Testis (tissue), 3 donors: ENCODE measurements around the gene ANKRD62. TPM values are rescaled to one million over a fixed set of nuclear protein-coding genes. Genes with fewer than 3 reads are reported as not detected.
"Not testable (repeated sequence)": the region's sequence is repeated elsewhere in the genome, so short reads cannot be mapped to it uniquely, and the experiment has no call there.

Source experiments
- DNase-seq: peaks from one replicate; pipeline ENCODE4 v3.0.0-alpha.2; 2019
- H3K27ac ChIP-seq, 2 donors: fragments of 200-600 bp; sonication (generic); one replicate each; pipeline ENCODE4 v1.5.1; 2019
- H3K27me3 ChIP-seq: fragments of 200-600 bp; sonication (generic); one replicate; pipeline ENCODE4 v1.5.1; 2019
- H3K36me3 ChIP-seq: fragments of 200-600 bp; sonication (generic); one replicate; pipeline ENCODE4 v1.5.1; 2017; ENCODE audit warnings: low read depth; ENCODE audit errors: missing control alignments
- H3K4me1 ChIP-seq: fragments of 200-600 bp; sonication (generic); one replicate; pipeline ENCODE4 v1.5.1; 2019
- H3K4me3 ChIP-seq, 2 donors: fragments of 200-600 bp; sonication (generic); one replicate each; pipeline ENCODE4 v1.5.1; 2017 to 2019
- H3K9me3 ChIP-seq: fragments of 200-600 bp; sonication (generic); one replicate; pipeline ENCODE4 v1.5.1; 2017
- POLR2A ChIP-seq: fragments of 450-650 bp; IDR thresholded peaks from one replicate; pipeline ENCODE4 v1.6.1; 2017; ENCODE audit warnings: antibody characterized with exemption, mild to moderate bottlenecking, moderate library complexity
- WGBS, 2 donors: methylation state at CpG; one replicate each; pipeline ENCODE4 v1.1.5; 2018; 5-methylcytosine and 5-hydroxymethylcytosine counted together
- intact Hi-C: fragments of 100-400 bp; cut with DNase I; formaldehyde crosslinking; loops from one replicate; pipeline ENCODE4 v1.15.1; 2023; ENCODE audit warnings: low total_unique reads
- polyA plus RNA-seq: library from polyadenylated mRNA; stranded (reverse); fragments of 350-450 nt; fragmentation: Illumina TruSeq; extraction: RNeasy Lipid Tissue Mini Kit (QIAGEN cat#74804); gene quantifications from one replicate; pipeline ENCODE4 v1.2.3, GENCODE V29; 2014; ENCODE audit warnings: low read depth, low replicate concordance; ENCODE audit not compliant: insufficient read depth
- total RNA-seq, 2 donors: library from RNA; depleted of rRNA; stranded (reverse); fragments of >200 nt; gene quantifications; one replicate each; pipeline ENCODE4 v1.2.3, GENCODE V29; 2016
- TF ChIP-seq, protein P1 (sequence below), 3 experiments: fragments of 450-650 bp in 2 of 3; fragments of 200-600 bp in 1 of 3; sonication (generic) in 1 of 3; IDR thresholded peaks; one replicate each; pipeline ENCODE4 v1.5.1; 2016 to 2019; ENCODE audit warnings: antibody characterized with exemption in 3 of 3, mild to moderate bottlenecking in 2 of 3, moderate library complexity in 1 of 3

ANKRD62 gene
- total and polyA plus RNA-seq, 3 donors from 2014 or later: 2.8 to 56.8 (median 25.5) TPM

DNA sequence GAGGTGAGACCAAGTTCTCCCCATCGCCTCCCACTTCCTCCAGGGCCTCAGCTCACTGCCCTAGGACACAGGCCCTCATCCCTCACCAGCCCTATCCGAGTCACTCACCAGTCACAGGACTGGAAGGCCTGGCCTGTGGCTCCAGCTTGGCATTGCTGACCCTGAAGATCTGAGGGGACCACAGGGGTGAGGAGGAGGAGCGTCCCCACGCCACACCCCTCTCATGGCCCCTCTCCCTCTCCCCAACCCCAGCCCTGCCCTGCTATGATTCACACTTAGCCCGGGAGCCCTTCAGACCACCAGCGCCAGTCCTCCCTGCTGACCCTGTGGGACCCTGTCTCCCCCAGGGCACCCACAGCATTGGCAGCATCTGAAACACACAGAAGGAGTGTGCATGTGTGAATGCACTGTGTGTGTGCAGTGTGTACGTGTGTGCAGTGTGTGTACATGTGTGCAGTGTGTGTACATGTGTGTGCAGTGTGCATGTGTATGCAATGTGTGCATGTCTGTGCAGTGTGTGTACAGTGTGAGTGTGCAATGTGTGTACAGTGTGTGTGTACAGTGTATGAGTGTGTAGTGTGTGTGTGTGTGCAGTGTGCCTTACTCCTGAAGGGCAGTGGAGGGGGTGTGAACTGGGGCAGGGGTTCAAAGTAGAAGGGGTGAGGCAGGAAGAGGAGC, 29.4 kb upstream of the ANKRD62 start:
- no peak for DNase-seq
- TF ChIP-seq, protein P1, sequence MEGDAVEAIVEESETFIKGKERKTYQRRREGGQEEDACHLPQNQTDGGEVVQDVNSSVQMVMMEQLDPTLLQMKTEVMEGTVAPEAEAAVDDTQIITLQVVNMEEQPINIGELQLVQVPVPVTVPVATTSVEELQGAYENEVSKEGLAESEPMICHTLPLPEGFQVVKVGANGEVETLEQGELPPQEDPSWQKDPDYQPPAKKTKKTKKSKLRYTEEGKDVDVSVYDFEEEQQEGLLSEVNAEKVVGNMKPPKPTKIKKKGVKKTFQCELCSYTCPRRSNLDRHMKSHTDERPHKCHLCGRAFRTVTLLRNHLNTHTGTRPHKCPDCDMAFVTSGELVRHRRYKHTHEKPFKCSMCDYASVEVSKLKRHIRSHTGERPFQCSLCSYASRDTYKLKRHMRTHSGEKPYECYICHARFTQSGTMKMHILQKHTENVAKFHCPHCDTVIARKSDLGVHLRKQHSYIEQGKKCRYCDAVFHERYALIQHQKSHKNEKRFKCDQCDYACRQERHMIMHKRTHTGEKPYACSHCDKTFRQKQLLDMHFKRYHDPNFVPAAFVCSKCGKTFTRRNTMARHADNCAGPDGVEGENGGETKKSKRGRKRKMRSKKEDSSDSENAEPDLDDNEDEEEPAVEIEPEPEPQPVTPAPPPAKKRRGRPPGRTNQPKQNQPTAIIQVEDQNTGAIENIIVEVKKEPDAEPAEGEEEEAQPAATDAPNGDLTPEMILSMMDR (IDR thresholded peaks at IDR 0.05): no peak
- no peak for TF ChIP-seq POLR2A
- no peak overlapping the region for H3K27ac ChIP-seq
- WGBS, 2 donors: 88 to 93% methylated on average over 5 to 7 of the region's 7 CpGs
- no peaks in the 10 kb centered on the region for H3K4me1 ChIP-seq
- no peaks in the 10 kb centered on the region for H3K36me3 ChIP-seq
- intact Hi-C loops: no loop called here
- H3K4me3 ChIP-seq: no peak overlapping the region
- no peaks in the 10 kb centered on the region for H3K27me3 ChIP-seq
- H3K9me3 ChIP-seq: no peaks in the 10 kb centered on the region

DNA sequence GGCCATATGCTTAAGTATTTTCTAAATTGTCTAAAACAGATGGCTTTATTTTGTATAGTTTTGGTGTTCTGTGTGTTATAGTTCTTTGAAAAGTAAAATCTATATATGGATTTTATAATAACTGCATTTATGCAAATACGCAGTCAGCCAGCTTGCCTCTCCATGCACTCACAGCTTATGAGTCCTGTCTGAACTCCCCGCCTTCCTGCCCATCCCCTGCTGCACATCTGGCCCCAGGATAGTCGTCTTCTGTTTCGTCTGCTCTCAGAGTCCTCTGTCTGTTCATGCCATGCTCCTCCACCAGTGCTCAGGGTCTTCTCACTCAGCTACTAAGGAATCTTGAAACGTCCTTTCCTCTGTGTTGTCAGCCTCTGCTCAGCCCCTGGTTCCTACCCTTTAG, 28.2 kb upstream of the ANKRD62 start:
- H3K4me1 ChIP-seq: no peaks in the 10 kb centered on the region
- no peaks in the 10 kb centered on the region for H3K36me3 ChIP-seq
- TF ChIP-seq, protein P1 (IDR thresholded peaks at IDR 0.05): no peak
- no peak for TF ChIP-seq POLR2A
- H3K9me3 ChIP-seq: no peaks in the 10 kb centered on the region
- no peaks in the 10 kb centered on the region for H3K27me3 ChIP-seq
- H3K4me3 ChIP-seq: no peak overlapping the region
- DNase-seq: no peak
- intact Hi-C loops: no loop called here
- no peak overlapping the region for H3K27ac ChIP-seq
- 74 to 76% methylated on average over 5 of the region's 5 CpGs for WGBS, 2 donors

DNA sequence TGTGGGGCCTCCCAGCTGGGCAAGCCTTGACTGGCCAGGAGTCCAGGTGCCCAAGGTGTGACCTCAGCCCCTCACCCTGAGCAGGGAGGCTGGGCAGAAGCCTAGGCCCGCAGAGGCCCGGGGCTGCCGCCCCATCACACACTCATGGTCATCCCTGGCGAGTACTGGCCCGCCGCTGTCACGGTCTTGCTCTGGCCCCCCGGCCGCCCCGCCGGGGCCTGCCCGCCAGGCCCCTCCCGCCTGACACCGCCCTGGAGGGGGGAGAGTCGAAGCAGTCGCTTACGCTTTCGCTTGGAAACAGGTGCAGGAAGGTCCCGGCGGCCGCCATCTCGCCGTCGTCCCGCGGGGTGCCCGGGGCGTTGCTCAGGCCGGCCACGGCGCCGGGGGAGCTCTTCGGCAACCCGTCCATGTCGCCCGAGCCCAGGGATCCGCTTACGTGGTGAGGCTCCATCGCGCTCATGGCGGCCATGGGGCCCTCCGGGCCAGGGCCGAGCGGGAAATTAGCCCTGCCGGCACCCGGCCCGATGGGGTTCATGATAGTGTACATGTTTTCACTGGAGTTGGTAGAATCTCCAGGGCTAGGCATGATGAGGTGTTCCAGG, 26.6 kb upstream of the ANKRD62 start:
- TF ChIP-seq, protein P1 (IDR thresholded peaks at IDR 0.05): no peak
- TF ChIP-seq POLR2A: no peak
- Histone ChIP-seq H3K27me3 (no peaks in the 10 kb centered on the region), H3K4me1 (no peaks in the 10 kb centered on the region), H3K36me3 (no peaks in the 10 kb centered on the region), H3K27ac (no peak overlapping the region), H3K9me3 (no peaks in the 10 kb centered on the region), H3K4me3 (peak overlapping the region; percentile 26 to 53)
- 77 to 90% methylated on average over 6 to 43 of the region's 47 CpGs for WGBS, 2 donors
- intact Hi-C loops: no loop called here
- DNase-seq: no peak

DNA sequence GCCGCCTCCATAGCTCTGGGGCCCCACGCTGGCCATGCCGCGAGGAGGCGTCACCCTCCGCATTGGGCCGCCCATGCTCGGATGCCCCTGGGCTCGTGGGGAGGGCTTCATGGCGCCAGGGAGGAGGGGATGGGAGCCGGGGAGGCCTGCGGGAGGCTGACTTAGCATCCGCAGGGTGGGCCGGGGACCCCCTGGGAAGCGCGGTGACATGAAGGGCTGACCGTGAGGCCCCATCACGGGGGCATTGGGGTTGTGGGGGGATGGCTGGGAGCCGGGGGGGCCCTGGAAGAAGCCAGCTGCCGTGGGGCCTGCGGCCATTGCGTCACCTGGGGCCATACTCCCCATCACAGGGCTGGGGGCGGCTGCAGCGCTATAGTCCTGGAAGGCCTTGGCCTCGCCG, 26.0 kb upstream of the ANKRD62 start:
- WGBS, 2 donors: 47 to 91% methylated on average over 3 to 25 of the region's 26 CpGs
- Histone ChIP-seq H3K4me1 (no peaks in the 10 kb centered on the region), H3K4me3 (peak overlapping the region; percentile 26 to 53), H3K36me3 (no peaks in the 10 kb centered on the region), H3K9me3 (no peaks in the 10 kb centered on the region), H3K27me3 (no peaks in the 10 kb centered on the region), H3K27ac (no peak overlapping the region)
- intact Hi-C loops: no loop called here
- DNase-seq: no peak
- no peak for TF ChIP-seq POLR2A
- TF ChIP-seq, protein P1 (IDR thresholded peaks at IDR 0.05): no peak

DNA sequence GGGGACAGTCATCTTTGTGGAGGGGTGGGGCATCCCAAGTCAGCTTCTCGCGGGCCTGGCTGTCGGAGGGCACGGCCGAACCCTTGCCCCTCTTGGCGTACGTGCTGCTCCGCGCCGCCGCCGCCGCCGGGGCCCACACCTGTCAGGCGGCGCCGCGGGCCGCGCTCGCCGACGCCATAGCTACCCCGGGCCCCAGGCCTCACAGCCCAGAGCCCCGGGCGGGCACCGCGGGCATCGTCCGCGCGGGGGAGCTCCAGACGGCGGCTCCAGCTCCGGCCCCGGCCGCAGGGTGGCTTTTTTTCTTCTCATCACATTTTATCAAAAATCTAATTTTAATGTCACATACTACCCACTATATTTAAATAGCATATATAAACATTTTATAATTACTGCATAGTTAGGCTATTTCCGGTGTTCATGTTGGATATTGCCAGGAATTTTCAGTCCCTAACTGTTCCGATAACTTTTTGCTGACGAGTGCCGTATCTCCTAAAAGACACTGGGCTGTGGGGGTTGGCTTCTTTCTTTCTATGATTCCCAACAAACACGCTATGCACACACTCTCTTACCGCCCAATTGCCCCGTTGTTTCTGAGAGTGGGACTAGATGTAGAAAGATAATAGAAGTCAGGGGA, 25.2 kb upstream of the ANKRD62 start:
- DNase-seq, H3K9me3 ChIP-seq, H3K36me3 ChIP-seq, H3K27me3 ChIP-seq, intact Hi-C loops, H3K27ac ChIP-seq, H3K4me1 ChIP-seq: not testable (repeated sequence)
- H3K4me3 ChIP-seq: peak overlapping the region; percentile 26 to 53
- WGBS, 2 donors: 14 to 60% methylated on average over 18 to 44 of the region's 44 CpGs
